Measurements from ENCODE around the gene ZBTB7B.

- TF ChIP-seq POLR2AphosphoS5 (IDR thresholded peaks at IDR 0.05): peak; percentile 63
- peak in 3 of 4 experiments; percentile 15 to 30 (median 28) for TF ChIP-seq CTCF (IDR thresholded peaks at IDR 0.05)
- peak; percentile 57 to 60 for TF ChIP-seq POLR2A (IDR thresholded peaks at IDR 0.05)
- TF ChIP-seq EP300 (IDR thresholded peaks at IDR 0.05): no peak
Measured at GRCh38 chr1:155000726-155001424, 1.7 kb upstream of the ZBTB7B start.
